ENCODE measurements around the gene BATF.
"Not testable (repeated sequence)": the region's sequence is repeated elsewhere in the genome, so short reads cannot be mapped to it uniquely, and the experiment has no call there.

Gene BATF, protein sequence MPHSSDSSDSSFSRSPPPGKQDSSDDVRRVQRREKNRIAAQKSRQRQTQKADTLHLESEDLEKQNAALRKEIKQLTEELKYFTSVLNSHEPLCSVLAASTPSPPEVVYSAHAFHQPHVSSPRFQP

DNA sequence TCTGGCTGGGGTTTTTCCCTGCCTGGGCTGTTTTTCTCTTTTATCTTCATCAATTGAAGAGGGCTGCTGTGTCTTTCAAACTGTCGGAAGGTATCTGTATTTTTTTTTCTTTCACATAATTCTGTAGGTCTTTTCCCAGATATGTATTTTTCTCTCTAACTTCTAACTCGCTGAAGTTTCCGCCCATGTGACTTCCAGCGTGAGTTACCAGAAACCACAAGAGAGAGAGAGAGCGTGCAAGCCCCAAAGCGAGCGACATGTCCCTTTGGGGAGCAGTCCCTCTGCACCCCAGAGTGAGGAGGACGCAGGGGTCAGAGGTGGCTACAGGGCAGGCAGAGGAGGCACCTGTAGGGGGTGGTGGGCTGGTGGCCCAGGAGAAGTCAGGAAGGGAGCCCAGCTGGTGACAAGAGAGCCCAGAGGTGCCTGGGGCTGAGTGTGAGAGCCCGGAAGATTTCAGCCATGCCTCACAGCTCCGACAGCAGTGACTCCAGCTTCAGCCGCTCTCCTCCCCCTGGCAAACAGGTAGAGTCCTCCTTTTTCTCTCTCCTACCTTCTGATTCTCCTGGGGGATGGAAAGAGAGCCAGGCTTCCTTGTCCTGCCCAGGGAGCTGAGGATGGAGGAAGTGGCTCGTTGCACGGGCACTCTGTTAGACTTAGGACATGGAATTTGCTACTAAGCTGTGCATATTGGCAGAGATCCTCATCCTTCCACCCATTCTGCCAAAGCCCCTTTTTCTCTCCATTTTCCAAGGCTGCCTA is at the start of gene BATF:
Gene BATF (plus strand): TSS at position 246 of the 759 bp plus-strand sequence. CDS start 214 bp downstream, at position 460.
- DNase-seq (ENCODE audit: low read depth in 2 of 2) = peak; percentile 56 to 62

DNA sequence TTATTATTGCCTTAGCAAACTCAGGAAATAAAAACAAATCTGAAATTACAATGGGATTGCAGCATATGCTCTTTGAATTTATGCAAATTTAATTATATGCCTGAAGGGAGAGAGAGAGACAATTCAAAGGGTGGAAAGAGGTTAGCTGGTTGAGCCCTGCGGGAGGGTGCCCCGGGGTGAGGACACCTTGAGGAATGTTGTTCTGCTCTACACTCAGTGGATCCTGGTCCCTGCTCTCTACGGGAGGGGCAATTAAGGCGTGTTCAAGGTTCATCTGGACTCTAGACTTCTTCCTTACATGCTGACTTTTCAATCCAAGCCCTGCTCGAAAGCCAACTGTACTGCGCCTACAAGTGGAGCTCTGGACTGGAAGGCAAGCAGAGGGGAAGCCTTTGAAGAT is 48.1 kb upstream of the BATF start:
- not testable (repeated sequence) for DNase-seq (ENCODE audit: low read depth in 2 of 2)

DNA sequence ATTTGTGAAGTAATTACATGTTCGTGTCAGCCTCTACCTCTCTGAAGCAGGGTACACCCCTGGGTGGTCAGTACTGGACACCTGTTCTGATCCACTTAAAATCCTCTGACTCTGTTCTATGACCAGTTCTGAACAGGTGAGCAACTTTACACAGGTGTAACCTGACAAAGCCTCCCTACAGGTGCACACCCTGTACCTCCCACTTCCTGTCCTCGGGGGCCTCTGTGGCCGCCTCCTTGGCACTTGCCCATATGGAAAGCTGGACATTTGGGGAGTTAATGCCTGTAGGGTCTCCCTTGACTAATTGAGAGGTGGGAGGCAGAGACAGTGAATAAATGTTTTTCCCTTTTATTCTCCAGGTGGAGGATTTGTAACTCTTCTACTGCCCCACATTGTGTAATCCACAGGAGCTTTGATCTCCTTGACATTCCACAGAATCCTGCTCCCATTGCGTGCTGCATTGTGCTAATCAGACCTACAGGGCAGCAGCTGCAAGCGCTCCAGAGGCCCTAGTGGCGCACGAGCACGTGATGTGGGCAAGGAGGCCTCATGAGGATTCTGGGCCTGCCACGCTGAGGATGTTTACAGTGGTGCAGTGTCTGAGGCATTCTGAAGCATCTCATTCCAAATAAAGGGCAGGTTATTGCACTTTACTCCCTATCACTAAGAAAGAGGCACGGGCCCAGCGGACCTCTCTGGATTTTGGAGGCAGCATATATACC is 45.8 kb upstream of the BATF start:
- no peak for DNase-seq (ENCODE audit: low read depth in 2 of 2)

DNA sequence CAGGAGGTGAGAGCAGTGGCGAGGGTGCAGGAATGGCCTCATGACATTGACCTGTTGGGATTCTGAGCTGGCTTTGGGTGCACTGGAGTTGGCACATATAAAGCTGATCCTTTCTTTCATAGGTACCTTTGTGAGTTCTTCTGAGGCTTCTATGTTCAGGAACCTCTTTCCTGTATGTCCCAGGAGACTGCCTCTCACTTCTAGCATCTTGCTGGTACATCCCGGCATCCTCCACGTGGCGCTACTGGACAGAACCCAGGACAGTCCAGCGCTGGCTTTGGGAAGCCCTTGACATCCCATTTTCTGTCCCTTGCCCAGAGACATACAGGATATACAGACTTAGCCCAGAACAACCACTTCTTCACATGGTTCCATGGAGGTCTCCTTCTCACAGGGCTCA is 44.4 kb upstream of the BATF start:
- no peak for DNase-seq (ENCODE audit: low read depth in 2 of 2)

DNA sequence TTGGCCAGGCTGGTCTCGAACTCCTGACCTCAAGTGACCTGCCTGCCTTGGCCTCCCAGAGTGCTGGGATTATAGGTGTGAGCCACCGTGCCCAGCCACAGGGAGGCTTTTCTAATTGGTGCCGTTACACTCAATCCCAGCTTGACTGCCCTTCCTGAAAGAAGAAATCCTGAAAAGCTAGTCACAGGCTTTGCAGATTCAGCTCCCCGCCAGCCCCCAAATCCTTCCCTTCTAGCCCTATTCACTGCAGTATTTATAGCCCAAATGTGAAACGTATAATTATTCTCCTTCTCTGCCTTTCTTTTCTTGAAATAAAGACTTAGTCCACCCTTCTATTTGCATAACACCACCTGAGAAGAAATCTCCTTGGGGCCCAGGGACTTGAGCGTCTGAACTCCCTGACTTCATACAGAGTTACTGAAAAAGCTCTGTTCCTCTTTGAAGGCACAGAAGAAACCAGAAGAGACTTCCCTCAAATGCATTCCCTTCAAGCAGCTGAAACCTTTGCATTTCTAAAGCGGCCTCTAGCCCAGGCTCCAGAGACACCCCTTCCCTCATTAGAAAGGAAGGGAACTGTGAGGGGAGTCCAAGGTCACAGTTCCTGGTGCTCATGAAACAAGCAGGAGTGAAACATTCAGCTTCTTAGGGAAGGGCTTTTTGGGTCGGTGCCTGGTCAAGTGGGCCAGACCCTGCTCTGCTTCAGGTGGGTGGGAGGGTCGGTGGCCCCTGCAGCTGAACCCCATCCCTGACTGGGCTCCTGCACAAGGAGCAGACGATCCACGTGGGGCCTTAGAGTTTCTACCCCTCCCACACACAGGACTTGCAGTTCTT is 42.3 kb upstream of the BATF start:
- no peak for DNase-seq (ENCODE audit: low read depth in 2 of 2)

DNA sequence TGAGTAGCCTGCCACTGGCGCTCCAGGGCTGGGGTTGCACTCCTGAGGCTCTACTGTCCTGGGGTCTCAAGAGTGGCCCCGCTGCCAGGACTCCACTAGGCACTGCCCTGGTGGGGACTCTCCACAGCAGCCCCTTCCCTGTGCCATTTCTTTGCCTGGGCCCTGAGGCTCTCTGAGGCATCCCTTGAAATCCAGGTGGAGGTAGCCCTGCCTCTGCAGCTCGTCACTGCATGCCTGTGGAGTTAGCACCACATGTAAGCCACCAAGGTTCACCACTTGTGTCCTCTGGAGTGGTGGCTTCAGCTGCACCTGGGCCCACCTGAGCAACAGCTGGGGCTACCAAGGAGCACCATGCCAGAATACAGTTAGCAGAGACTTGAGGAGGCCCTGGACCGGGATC is 39.9 kb upstream of the BATF start:
- no peak for DNase-seq (ENCODE audit: low read depth in 2 of 2)

DNA sequence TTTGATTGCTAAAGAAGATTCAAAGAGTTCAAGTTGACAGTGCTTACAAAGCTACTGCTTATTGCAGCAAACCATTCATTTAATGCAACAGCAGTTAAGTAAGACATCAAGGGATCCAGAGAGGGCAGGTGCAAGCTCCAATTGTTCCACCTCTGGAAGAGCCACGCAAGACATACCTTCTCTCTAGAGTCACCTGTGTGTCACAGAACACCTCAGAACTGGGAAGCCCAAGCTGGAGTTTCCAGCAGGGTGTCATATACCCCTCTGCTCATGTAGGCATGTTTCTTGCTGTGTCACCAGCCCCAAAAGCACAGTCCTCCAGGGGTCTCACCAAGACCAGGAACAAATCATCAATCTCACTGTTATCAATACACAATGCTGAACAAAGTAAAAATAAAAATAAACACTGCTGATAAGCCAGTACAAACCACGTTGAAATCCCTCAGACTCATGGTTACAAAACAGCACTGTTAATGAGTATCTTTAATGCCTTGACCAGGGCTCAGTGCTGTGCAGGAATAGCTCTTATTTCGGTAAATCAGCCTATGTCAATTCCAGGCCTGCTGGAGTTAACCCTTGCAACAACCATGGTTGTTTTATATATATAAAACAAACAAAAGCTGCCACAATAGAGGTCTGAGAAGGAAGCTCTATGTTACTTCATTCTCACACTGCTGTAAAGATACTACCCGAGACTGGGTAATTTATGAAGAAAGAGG is 37.4 kb upstream of the BATF start:
- no peak for DNase-seq (ENCODE audit: low read depth in 2 of 2)

DNA sequence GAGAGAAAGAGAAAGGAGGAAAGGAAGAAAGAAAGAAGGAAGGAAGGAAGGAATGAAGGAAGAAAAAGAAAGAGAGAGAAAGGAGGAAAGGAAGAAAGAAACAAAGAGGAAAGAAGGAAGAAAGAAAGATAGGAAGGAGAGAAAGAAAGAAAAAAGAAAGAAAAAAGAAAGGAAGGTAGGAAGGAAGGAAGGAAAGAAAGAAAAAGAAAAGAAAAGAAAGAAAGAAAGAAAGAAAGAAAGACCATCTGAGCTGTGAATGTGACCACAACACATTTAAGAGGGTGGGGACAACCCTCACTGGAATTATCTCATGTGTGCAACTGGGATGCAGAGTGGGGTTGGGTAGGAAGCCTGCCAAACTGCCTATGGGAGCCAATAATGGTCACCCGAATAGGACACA is 36.0 kb upstream of the BATF start:
- DNase-seq (ENCODE audit: low read depth in 2 of 2) = no peak

DNA sequence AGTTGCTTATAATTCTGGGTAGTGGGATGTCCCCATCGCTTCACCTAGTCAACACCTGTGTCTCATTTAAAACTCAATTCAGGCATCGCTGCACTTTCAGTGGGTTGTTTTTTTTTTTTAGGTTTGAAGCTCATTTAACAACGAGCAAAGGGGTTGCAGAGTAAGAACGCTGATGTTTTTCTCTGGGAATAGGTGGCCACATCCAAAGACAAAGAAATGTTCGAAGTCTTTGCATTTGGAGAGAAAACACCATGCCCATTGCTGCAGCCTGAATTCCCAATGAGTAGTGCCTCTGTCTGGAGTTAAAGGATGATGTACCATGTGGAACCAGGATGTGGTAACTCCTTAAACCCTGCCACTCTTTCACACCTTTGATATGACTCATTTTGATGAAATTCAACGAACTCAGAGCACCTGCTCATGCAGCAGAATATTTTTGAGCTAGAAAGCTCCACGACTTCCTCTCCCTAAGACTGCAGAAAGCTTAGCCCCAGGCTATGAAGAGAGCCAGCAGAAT is 35.1 kb upstream of the BATF start:
- DNase-seq (ENCODE audit: low read depth in 2 of 2) = no peak

DNA sequence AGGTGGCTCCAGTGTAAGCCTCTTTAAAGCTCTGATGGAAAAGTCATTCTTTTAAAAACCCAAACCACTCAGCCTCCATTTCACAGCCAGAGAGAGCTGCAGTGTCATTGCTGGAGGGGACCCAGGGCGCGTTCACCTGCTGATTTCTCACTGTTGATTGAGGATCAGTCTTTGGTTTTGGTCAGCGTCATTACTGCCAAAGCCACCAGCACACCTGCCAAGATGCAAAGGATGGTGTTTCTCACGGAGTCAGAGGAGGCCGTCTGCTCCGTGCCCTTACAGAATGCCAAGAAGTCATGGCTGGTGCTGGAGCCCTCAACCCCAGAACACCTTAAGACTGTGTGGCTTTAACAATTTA is 32.8 kb upstream of the BATF start:
- DNase-seq (ENCODE audit: low read depth in 2 of 2) = no peak

DNA sequence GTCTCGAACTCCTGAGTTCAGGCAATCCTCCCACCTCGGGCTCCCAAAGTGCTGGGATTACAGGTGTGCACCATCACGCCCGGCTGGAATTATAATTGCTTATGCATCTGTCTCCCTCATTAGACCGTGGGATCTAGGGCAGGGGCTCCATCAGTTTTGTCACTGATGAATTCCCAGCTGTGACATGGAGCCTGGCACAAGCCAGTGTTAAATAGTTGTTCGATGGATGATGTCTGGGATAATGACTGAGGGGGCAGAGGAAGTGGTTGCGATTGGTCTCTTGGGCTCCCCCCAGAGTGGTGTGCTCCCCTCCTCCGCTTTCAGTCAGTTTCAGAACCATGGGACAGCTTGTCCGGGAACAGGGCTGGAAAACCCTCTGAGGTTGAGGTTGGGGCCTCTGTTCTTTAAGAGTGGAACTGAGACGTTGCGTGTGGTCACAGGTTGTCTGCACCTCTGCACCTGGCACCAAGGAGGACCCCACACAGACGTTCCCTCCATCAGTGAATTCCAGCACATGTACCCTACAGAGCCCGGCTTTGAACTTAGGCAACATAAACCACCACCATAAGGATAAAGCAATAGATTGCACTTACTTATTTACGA is 30.8 kb upstream of the BATF start:
- no peak for DNase-seq (ENCODE audit: low read depth in 2 of 2)

DNA sequence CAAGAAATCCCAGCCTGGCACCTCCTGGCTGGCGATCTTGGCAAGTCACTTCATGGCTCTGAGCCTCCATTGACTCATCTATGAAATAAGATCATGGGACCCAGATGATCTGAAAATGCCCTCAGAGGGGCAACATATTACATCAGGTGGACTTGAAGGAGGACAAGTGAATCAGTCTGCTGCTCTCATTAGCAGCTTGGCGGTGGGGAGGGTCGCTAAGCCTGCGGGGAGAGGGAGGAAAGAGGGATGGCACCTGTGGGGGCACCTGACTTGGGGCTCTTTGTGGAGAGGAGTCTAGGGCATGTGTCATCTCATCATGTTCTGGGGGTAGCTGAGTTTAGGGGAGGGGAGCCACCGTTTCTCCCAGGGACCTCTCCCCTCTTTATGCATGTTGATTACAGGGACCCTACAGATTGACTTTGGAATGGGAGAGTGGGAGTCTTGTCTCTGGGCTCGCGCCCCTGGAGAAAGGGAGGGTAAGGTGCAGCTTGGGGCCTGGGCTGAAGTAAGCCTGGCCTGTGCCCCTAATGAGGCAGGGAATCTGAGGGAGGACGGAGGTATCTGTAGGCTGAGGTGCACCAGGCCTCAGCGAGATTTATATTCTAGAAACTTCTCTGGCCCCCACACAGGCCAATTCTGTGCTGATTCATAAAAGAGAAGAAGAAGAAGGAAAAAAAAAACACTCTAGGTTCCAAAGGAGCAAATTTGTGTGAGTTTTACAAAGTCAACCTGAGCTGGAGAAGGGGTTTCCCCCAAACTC is 29.3 kb upstream of the BATF start:
- no peak for DNase-seq (ENCODE audit: low read depth in 2 of 2)

DNA sequence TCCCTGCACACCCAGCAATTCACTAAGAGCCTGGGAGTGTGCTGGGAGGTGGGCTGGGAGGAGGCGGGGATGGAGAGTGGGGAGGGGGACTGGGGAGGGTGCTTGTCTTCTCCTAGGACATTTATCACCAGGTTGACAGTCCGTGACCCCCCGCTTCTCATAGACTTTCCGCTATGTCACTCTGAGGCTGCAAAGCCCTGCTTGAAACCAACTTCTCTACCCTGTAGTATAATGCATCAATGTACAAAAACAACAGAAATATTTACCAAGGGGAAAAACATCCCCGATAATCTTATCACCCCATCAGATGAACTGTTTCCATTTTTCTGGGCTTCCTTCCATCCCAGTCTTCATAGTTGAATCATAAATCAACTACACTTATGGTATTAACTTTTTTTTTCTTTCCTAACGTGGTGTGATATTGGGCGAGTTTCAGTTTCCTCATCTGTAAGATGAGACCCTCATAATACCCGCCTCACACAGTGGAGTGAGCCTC is 28.6 kb upstream of the BATF start:
- DNase-seq (ENCODE audit: low read depth in 2 of 2) = no peak

DNA sequence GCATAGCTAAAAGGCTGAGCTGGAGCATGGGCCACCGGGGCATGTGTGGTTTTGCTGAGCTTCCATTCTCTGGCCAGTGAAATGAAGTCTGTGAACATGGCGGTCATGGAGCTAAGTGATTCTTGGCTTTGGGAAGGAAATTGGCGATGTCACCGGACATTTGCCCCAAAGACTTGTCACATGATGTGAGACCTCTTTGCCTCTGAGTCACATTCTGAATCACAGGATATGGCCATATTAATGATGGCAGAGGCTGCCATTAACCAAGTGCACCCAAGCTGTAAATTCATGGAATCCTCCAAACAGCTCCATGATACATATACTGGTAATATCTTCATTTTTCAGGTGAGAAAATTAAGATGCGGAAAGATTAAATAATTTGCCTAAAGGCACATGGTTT is 27.4 kb upstream of the BATF start:
- DNase-seq (ENCODE audit: low read depth in 2 of 2) = no peak

DNA sequence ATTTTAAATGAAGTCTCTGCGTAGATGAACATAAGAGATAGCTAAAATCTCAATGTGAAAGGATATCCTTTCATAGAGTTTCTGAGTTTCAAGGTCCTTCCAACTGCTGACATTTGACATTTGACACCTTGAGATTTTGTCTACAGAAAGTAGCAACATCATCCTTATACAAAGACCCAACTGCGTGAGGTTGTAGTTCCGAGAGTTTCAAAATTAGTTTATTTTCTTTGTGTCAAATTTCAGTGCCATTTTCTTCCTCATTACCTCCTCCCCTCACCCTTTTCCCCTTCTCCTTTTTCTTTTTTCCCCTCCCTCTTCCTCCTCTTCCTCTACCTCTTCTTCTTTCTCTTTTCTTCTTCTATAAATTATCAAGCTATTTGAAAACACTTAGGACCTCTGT is 26.9 kb upstream of the BATF start:
- DNase-seq (ENCODE audit: low read depth in 2 of 2) = no peak

DNA sequence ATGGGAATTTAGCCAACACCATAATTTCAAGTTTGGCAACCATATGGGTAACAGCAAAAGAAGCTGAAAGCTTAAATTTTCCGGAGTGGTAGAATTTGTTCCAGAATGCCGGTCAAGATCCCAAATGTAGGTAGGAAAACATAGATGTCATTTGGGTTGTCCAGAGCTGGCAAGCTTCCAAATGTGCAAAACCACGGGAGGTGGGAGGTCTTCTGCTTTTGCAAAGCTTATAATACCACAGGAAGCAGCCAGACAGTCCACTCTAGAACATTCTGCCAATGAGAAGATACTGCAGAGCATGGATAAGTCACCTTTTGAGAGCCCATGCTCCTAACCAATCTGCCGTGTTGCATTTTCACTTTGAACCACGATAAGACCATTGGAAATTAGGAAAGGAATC is 26.4 kb upstream of the BATF start:
- DNase-seq (ENCODE audit: low read depth in 2 of 2) = no peak

DNA sequence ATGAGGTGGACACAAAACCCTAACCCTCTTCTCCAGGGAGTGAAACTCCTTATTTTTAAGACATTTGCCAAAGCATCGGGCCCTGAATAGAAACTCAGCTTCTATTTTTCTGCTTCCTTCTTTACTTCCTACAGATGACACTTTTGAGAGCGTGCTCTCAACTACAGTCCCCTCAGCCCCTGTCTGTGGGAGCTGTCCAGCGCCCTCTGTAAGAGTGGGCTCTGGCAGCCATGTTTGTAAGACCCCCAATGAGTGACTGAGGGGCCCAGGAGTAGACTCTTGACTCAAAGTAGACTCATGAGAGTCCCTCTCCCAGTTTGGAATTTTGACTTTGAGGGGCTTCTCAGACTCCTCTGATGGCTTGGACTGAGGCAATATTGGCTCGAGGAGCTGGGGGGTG is 25.5 kb upstream of the BATF start:
- no peak for DNase-seq (ENCODE audit: low read depth in 2 of 2)

DNA sequence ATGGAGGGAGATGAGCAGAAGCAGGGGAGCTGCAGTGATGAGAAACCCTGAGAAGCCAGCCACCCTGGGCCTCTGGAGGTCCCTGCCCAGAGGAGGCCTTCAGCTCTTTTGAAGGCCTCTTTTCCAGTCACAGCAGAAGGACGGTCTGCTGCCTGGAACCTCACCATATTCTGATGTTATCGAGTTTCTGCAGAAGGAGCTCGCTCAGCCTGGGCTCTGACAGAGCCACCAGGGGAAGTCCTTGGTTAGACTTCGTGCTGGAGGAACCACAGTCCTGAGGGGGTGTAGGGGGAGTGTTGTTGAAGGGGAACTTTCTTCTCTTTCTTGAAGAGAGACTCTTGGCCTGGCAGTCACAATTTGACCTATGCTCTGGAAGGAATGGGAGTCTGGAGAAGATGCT is 25.1 kb upstream of the BATF start:
- peak; percentile 58 to 69 for DNase-seq (ENCODE audit: low read depth in 2 of 2)

DNA sequence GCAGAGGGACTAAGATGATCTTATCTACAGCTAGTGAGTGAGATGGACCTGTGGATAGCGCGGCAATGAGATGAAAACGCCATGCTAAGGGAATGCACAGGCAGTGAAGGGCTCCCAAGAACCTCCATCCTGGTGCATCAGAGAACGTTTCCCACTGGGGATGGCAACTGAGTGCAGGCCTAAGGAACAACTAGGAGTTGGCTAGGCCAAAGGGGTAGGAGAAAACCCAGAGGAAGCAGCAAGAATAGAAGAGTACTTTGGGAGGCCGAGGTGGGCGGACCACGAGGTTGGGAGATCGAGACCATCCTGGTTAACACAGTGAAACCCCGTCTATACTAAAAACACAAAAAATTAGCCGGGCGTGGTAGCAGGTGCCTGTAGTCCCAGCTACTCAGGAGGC is 24.6 kb upstream of the BATF start:
- DNase-seq (ENCODE audit: low read depth in 2 of 2) = no peak

Measured in stimulated activated CD8-positive, alpha-beta memory T cell treated with anti-CD3 and anti-CD28 coated beads, Interleukin-15, amount 100 ng/mL, for 48 hours (primary cell).